GM21423 (cell line): ENCODE data around the gene PNPLA2.

Source experiments
- ATAC-seq: cut with Tn5 transposase; IDR thresholded peaks from one replicate; pipeline ENCODE4 v1.9.1; 2021; ENCODE audit warnings: mild to moderate bottlenecking, moderate library complexity; ENCODE audit not compliant: unreplicated experiment

Gene PNPLA2

DNA sequence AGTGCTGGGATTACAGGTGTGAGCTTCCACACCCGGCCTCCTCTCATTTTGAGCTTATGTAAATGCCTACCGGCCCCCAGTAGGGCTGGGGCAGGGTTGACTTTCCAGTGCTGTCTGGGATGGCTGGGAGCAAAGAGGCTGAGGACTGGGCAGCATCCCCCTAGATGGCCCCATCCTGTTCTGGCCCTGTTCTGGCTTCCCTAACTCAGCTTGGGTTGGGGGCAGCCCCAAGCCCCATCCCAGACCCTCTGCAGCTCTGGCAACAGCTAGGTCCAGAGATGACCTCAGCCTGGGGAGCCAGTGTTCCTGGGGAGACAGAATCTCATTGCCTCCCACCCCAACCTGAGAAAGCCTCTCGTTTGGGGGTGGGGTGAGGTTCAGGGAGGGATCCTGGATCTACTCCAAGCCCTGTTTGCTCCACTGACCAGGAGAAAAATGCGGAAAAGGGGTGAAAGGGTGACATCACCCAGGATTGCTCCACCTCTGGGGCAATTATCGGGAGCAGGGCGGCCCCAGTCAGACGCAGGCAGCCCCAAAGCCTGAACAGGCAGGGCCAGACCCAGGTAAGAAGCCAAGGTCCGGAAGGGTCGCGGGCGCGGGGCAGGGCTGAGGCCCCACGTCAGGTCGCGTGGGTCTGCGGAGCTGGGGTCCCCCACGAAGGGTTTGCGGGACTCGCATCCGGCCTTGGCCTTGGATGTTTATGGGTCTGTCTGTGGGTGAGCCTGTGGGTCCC, at the start of gene PNPLA2:
PNPLA2 (plus strand) TSS at position 519 of the 733 bp plus-strand sequence. CDS start 805 bp downstream, outside the sequence.
- ATAC-seq = no peak

GRCh38 chr11:769887-770641, 48.6 kb upstream of the PNPLA2 start:
- no peak for ATAC-seq

DNA sequence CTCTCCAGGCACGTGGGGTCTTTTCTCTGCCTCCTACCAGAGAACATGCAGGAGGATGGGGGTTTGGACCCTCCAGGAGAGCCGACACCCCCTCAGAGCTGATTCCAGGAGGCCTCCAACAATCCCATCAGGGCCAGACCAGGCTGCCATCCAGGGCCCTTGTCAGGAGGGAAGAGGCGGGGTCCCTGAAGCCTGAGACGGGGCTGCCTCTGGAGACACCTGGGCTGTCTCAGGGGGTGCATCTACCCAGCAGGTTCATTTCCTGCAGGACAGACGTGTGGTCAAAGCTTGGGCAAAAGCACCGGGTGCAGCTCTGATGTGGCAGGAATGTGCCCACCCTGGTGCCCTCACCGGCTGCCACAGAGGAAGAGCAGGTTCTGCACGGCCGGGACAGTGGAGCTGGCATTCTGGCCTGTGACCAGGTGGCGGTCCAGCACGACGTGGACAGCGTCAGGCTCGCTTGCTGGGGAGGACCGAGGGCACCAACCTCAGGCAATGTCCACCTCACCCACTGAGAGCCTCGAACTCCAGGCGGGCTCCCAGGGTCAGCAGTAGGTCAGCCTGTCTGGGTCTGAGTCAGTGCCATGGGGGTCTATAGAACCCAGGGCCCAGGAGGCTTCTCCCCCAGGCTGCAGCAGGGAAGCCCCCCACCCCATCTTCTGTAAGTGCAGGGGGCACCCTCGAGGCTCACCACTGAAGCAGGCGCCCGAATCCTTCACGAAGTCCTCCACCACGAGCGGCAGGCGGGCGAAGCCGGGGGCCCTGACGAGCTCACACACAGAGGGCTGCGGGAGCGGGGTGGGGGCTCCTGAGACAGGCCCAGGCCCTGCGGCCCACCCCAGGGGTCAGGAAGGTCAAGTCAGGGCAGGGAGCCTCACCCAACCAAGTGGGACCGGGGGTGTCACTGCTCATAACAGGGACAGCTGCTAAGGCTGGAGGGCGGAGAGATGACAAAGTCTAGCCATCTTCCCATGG, 47.8 kb upstream of the PNPLA2 start:
- ATAC-seq = no peak

GRCh38 chr11:771617-772204, 47.0 kb upstream of the PNPLA2 start:
- ATAC-seq = no peak

DNA sequence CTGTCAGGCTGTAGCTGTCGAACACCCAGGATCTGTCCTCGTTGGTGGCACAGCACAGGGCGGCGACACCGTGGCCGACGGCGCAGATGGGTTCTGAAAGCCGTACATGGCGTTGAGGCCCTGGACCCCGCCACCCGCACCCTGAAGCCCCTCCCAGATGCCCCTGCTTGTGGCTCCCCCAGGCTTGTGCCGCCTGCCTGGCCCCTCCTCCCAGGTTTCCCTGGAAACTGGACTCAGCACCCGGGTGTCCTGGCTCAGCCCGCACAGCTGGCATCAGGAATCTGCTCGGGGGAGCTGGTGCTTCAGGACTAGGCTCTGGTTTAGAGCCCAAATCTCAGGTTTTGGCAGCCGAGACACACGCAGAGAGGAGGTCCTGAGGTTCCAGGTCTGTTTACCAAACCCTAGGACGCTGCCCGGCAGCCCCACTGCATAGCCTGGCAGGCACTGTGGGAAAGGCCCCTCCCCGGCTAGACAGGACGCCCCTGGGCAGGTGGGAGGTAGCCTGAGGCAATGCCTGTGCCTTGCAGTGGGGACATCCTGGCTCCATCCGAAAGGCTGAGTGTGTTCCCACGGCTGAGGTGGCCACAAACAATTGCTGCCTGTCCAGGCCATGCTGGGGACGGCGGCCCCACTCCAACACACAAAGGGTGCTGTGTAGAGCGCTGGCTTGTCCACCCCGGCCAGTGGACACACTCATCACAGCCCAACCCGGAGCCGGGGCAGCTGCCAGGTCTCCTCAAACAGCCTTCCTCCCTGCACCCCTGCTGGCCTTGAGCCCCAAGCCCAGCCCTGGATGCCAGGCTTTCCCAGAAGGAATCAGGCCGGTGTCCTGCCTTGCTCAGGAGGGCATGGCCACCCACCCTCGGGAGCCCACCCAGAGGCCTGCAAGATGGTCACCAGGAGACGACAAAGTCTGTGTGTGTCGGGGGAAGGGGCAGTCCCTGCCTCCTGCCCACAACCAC, 46.0 kb upstream of the PNPLA2 start:
- no peak for ATAC-seq

GRCh38 chr11:773425-773824, 45.3 kb upstream of the PNPLA2 start:
- ATAC-seq = no peak

GRCh38 chr11:773830-774229, 44.9 kb upstream of the PNPLA2 start:
- ATAC-seq = no peak

- ATAC-seq = no peak
These were observed 43.7 kb upstream of the PNPLA2 start for GRCh38 chr11:774873-775592.

- no peak for ATAC-seq
These were observed 42.5 kb upstream of the PNPLA2 start for GRCh38 chr11:776263-776560.

GRCh38 chr11:776561-777287, 42.0 kb upstream of the PNPLA2 start:
- ATAC-seq = peak; percentile 16

- peak; percentile 82 for ATAC-seq
These were observed 41.1 kb upstream of the PNPLA2 start, which contains the start of gene GATD1 for GRCh38 chr11:777288-778255. TSS of gene GATD1 (minus strand) at chr11:777487. CDS start at chr11:777462, 25 bp downstream.

DNA sequence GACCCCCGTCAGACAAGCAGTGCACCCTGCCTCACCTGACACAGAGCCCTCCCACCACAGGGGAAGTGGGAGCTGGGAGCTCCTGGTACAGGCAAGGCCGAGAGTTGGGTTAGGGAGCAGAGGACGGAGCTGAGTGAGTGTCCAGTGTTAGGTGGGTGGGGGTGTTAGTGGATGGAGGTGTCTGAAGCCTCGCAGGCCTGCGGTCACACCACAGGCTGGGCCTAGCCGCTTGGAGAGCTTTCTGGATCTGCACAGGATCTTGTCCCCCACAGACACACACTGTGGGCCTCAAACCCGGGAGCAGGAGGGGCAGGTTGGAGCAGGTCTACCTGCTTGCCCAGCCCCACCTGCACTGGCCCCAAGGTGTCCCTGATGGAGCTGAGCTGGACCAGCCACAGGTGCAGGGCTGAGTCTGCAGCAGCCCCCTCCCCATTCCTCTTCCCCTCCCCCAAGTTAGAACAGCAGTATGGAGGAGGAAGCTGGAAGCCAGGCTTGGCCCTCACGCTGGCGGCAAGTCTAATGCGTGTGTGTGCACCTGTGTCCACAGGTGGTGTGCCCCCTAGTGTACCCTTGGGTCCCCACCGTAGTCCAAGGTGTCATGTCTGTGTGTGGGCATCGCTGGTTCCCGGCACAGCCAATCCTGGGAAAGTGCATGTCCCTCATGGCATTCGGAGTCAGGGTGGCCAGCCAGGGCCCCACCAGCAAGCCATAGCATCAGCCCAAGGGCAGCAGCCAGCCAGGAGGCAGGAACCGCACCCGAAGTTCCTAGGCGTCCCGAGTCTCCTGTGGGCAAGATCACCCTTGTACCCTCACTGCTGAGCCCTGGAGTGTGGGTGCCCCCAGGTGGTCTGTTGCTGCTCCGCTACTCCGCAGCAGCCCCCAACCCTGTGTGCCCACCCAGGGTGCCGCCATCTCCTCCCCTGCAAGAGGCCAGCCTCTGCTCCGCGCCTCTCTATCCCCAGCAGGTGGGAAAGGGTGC, 39.4 kb upstream of the PNPLA2 start:
- ATAC-seq = no peak

DNA sequence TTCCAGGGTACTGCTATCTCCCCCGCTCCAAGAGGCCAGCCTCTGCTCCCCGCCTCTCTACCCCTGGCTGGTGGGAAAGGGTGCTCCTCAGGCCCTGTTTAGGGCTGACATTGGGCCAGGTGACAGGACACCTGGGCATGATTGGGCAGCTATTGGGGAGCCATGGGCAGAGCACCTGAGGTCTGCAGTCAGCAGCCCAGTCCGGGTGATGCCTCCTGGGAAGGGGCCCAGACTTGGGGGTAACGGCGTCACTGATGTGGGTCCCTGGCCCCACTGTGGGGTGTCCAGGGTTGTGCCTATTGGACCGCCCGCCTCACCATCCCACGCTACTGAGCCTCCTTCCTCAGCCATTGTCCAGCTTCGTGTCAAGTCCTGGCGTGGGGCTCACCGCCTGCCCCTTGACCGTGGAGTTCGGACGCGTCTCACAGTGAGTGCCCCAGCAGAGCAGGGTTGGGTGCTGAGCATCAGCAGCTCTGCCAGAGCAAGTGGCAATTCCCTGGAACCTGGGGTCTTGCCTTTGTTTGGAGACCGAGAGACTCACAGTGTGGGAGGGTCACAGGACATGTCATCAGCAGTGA, 38.7 kb upstream of the PNPLA2 start:
- ATAC-seq = no peak

GRCh38 chr11:782264-783174, 36.2 kb upstream of the PNPLA2 start:
- no peak for ATAC-seq

DNA sequence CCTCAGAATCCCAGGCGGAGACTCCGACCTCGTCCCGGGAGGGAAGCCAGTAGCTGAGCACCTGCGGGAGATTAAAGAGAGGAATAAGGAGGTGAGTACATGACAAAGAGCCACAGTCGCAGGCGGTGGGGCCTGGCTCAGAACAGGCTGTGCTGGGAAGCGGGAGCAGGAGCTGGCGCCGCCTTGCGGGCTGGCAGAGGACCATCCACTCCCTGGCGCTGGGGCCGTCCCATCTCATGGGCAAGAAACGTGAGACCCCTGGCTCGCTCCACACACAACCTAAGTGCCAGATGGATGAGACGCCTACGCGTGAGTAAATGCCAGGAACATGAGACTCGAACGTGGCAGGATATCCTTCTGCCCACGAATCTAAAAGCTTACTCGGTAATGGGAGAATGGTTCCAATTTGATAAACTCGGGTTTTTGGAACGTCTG, 35.1 kb upstream of the PNPLA2 start:
- no peak for ATAC-seq
